Measurements from ENCODE around the gene PSME3.

DNA sequence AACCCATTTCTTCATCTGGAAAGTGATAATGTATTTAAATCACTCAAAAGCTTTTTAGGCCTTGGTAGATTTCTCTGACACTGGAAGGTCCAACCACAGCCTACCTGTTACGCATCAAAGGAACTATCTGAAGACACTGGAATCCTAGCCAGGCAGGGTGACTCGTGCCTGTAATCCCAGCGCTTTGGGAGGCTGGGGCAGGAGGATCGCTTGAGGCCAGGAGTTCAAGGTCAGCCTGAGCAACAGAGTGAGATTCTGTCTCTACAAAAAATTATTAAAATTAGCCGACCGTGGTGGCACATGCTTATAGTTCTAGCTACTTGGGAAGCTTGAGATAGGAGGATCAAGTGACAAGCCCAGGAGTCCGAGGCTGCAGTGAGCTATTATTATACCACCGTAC is 49.0 kb downstream of the PSME3 start:
- TF ChIP-seq, protein P1, sequence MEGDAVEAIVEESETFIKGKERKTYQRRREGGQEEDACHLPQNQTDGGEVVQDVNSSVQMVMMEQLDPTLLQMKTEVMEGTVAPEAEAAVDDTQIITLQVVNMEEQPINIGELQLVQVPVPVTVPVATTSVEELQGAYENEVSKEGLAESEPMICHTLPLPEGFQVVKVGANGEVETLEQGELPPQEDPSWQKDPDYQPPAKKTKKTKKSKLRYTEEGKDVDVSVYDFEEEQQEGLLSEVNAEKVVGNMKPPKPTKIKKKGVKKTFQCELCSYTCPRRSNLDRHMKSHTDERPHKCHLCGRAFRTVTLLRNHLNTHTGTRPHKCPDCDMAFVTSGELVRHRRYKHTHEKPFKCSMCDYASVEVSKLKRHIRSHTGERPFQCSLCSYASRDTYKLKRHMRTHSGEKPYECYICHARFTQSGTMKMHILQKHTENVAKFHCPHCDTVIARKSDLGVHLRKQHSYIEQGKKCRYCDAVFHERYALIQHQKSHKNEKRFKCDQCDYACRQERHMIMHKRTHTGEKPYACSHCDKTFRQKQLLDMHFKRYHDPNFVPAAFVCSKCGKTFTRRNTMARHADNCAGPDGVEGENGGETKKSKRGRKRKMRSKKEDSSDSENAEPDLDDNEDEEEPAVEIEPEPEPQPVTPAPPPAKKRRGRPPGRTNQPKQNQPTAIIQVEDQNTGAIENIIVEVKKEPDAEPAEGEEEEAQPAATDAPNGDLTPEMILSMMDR (IDR thresholded peaks at IDR 0.05): no peak
- TF ChIP-seq POLR2AphosphoS5 (IDR thresholded peaks at IDR 0.05; ENCODE audit: insufficient read depth in 1 of 2, low read depth in 1 of 2): no peak

Data from vagina (tissue), 2 donors.